Activated naive CD8-positive, alpha-beta T cell (primary cell): ENCODE data around the gene STARD10.

Experiments used
- H3K27ac Mint-ChIP-seq: one replicate; pipeline ENCODE4 v1.8.0; 2021; ENCODE audit warnings: mixed read lengths
- H3K27me3 Mint-ChIP-seq: one replicate; pipeline ENCODE4 v1.8.0; 2021; ENCODE audit warnings: mixed read lengths
- H3K36me3 Mint-ChIP-seq: one replicate; pipeline ENCODE4 v1.8.0; 2021; ENCODE audit warnings: mixed read lengths
- H3K4me1 Mint-ChIP-seq: one replicate; pipeline ENCODE4 v1.8.0; 2021; ENCODE audit warnings: low read depth, mixed read lengths
- H3K4me3 Mint-ChIP-seq: one replicate; pipeline ENCODE4 v1.8.0; 2021; ENCODE audit warnings: mild to moderate bottlenecking, mixed read lengths
- H3K9me3 Mint-ChIP-seq: one replicate; pipeline ENCODE4 v1.8.0; 2021; ENCODE audit warnings: low read depth, mixed read lengths

STARD10 gene

GRCh38 chr11:72758304-72758689, 35.5 kb downstream of the STARD10 start:
- peaks cover 7% of the 10 kb centered on the region for H3K4me1 Mint-ChIP-seq
- H3K36me3 Mint-ChIP-seq: peaks cover 8% of the 10 kb centered on the region
- no peaks in the 10 kb centered on the region for H3K27me3 Mint-ChIP-seq
- no peak overlapping the region for H3K4me3 Mint-ChIP-seq
- no peak overlapping the region for H3K27ac Mint-ChIP-seq
- no peaks in the 10 kb centered on the region for H3K9me3 Mint-ChIP-seq

DNA sequence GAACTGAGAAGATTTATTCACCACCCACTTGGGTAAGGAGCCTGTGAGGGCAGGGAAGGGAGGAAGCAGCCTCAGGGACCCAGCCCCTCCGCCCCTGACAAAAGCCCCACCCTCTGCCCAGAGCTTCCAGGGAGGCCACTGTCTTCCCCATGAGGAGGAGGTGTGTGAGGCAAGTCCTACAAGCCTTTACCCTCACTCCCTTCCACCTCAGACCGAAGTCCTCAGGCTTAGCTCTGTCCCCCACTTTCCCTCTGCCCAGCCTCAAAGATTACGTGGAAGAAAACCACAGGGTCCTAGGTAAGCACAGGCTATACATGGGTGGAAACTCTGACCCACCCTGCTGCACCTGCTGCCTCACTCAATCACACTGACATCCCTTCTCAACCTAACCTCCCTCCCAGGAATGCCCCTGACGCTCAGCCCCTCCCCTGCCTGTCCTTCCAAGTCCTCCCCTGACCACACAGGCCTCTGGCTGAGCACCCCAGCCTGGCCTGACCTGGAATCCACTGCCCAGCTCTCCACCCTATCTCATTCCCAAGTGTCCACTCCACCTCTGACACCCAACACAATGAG, 38.0 kb downstream of the STARD10 start:
- H3K4me3 Mint-ChIP-seq: no peak overlapping the region
- H3K9me3 Mint-ChIP-seq: no peaks in the 10 kb centered on the region
- H3K27me3 Mint-ChIP-seq: no peaks in the 10 kb centered on the region
- peaks cover 8% of the 10 kb centered on the region for H3K36me3 Mint-ChIP-seq
- peak overlapping the region; percentile 5 for H3K27ac Mint-ChIP-seq
- H3K4me1 Mint-ChIP-seq: peaks cover 16% of the 10 kb centered on the region

DNA sequence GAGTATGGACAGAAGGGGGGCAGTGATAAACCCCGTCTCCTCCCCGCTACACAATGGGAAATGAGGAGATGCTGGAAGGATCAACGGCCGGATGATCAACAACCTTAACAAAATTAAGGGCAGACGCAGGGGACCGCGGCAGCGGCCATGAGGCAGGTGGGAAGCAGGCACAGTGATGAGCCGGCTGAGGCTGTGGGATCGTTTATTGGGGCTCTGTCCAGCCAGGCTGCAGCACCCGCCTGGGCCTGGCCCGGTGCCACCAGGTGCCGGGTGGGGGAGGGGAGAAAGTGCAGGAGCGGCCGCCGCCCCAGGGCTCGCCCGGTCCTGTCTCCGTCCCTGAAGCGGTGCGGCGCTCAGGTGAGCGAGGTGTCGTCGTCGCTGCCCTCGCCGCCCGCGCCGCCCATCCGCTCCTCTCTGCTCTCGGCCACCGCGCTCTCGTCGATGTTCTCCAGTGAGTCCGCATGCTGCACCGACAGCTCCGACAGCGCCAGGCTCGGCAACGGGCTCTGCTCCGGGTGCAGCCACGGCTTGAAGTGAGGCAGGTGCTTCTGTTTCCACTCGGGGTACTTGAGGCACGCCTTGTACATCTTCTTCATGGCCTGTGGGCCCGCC, 39.2 kb downstream of the STARD10 start:
- no peak overlapping the region for H3K4me3 Mint-ChIP-seq
- H3K36me3 Mint-ChIP-seq: peaks cover 8% of the 10 kb centered on the region

GRCh38 chr11:72754149-72754543, 39.7 kb downstream of the STARD10 start:
- peaks cover 28% of the 10 kb centered on the region for H3K4me1 Mint-ChIP-seq
- H3K27me3 Mint-ChIP-seq: no peaks in the 10 kb centered on the region
- no peak overlapping the region for H3K4me3 Mint-ChIP-seq
- no peak overlapping the region for H3K27ac Mint-ChIP-seq
- peaks cover 8% of the 10 kb centered on the region for H3K36me3 Mint-ChIP-seq
- H3K9me3 Mint-ChIP-seq: no peaks in the 10 kb centered on the region

More for the DNA sequence above, 39.2 kb downstream of the STARD10 start:
- H3K27me3 Mint-ChIP-seq: no peaks in the 10 kb centered on the region
- H3K9me3 Mint-ChIP-seq: no peaks in the 10 kb centered on the region
- no peak overlapping the region for H3K27ac Mint-ChIP-seq
- peaks cover 24% of the 10 kb centered on the region for H3K4me1 Mint-ChIP-seq

DNA sequence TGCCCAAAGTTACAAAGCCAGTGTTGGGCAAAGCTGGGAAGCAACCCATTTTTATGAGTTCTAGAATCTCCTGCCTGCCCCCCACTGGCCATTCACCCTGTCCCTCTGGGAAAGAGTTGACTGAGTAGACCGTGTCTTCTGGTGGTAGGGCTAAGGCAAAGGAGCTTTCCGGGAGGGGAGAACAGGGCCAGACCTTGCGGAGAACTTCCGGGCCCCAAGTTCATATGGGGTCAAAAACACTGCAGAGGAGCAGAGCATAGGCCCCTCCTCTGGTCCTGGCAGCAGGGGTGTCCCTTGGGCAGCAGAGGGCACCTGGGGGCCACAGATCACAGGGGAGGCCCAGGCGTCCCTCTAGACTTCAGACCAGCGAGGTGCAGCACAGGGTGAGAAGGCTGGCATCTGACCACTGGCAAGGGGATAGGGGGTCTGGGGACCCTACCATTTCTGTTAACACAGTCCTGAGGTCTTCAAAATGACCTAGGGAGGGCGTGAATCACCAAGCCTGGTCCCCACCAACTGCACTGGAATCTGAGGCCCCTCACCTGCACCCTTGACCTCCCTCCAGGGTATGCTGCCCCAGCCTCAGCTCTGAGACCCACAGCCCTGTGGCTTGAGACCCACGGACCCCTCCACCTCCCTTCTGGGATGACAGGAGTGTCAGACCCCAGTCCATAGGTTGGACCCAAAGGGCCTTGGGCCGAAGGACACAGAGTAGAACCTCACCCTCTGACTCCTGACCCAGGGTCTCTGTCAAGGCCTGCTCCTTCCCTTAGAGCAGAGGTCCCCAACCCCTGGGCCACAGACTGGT, 40.3 kb downstream of the STARD10 start:
- no peaks in the 10 kb centered on the region for H3K9me3 Mint-ChIP-seq
- peaks cover 6% of the 10 kb centered on the region for H3K36me3 Mint-ChIP-seq
- H3K4me3 Mint-ChIP-seq: peak overlapping the region; percentile 94
- H3K27ac Mint-ChIP-seq: no peak overlapping the region
- H3K27me3 Mint-ChIP-seq: no peaks in the 10 kb centered on the region
- peaks cover 34% of the 10 kb centered on the region for H3K4me1 Mint-ChIP-seq

GRCh38 chr11:72752088-72752914, 41.5 kb downstream of the STARD10 start, which contains the start of gene ARAP1:
Gene ARAP1 (minus strand): TSS chr11:72752408. CDS start chr11:72727128, 25,280 bp downstream.
- H3K27ac Mint-ChIP-seq: peak within 1 kb of the TSS; percentile 94
- peaks cover 39% of the 10 kb centered on the region for H3K4me1 Mint-ChIP-seq

DNA sequence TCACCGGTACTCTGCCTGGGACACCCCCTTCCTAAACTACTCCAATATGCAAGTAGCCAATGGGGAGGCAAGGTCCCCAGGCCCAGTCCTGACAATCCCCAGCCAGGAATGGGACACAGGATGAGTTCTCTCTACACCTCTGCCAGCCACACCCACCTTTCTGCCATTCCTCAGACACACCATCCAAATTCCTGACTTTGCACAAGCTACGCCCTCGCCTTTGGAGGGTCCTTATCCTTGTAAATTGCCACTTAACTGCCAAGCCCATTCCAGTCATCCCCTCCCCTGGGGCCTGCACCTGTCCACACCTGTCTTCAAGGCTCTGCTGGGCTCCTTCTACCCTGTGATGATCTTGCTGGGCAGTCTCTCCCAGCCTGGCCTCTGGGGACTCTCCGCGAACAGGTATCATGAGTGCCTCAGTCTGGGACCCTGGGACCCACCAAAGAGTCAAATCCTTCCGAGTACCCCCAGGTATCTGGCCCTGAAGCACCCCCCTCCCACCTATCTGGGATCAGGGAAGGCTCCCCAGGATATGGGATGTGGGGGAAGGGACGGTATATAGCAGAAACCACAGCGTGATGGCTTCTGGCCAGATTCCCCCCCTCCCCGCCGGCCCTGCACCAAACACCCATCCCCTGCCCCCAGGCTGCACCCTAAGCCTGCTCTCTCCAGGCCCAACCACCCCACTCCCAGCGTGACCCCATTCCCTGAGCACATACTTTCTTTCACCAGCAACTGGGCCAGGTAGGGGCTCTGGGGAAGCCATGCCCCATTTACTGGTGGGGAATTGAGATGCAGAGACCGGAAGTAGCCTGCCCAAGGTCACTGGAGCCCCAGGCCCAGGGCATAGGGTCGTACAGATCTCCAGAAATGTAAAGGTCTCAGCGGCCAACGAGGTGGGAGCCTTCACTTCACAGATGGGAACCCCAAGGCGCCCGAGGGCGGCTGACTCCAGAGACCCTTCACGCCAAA, 42.4 kb downstream of the STARD10 start:
- Mint-ChIP-seq H3K4me3 (peak overlapping the region; percentile 94), H3K36me3 (no peaks in the 10 kb centered on the region), H3K27me3 (no peaks in the 10 kb centered on the region), H3K9me3 (no peaks in the 10 kb centered on the region), H3K27ac (peak overlapping the region; percentile 77), H3K4me1 (peaks cover 41% of the 10 kb centered on the region)

More at GRCh38 chr11:72752088-72752914, 41.5 kb downstream of the STARD10 start, which contains the start of gene ARAP1:
- Mint-ChIP-seq H3K4me3 (peak within 1 kb of the TSS; percentile 94), H3K9me3 (no peaks in the 10 kb centered on the region), H3K27me3 (no peaks in the 10 kb centered on the region), H3K36me3 (peaks cover 3% of the 10 kb centered on the region)

DNA sequence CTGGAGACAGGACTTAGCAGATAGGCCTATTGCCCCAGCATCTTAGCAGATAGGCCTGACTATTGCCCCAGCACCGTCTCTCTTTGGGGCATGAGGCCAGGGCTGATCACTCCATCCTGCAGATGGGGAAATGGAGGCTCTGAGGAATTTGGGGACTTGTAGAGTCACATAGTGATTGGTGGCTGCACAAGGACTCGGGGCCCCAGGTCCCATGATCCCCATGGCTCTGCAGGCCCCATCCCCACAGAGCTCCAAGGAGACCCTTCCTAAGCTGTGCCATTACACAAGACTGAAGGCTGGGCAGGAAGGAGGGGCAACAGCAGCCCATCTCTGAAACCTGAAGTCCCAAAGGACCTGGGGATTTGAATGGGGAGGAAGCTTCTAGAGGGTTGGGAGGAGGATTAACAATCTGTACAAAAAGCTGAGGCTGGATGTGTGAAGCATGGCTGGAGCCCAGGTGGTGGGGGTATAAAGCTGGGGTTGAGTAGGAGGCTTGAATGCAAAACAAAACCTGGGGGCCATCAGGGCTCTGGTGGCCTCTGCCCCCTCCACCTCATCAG, 43.2 kb downstream of the STARD10 start:
- no peaks in the 10 kb centered on the region for H3K27me3 Mint-ChIP-seq
- no peaks in the 10 kb centered on the region for H3K9me3 Mint-ChIP-seq
- peak overlapping the region; percentile 94 for H3K4me3 Mint-ChIP-seq
- peak overlapping the region; percentile 77 for H3K27ac Mint-ChIP-seq
- peaks cover 41% of the 10 kb centered on the region for H3K4me1 Mint-ChIP-seq
- H3K36me3 Mint-ChIP-seq: no peaks in the 10 kb centered on the region

- Mint-ChIP-seq H3K27ac (peak overlapping the region; percentile 50), H3K36me3 (no peaks in the 10 kb centered on the region), H3K4me1 (peaks cover 41% of the 10 kb centered on the region), H3K9me3 (no peaks in the 10 kb centered on the region), H3K4me3 (no peak overlapping the region), H3K27me3 (no peaks in the 10 kb centered on the region)
Observed at GRCh38 chr11:72750086-72750485, 43.8 kb downstream of the STARD10 start.

DNA sequence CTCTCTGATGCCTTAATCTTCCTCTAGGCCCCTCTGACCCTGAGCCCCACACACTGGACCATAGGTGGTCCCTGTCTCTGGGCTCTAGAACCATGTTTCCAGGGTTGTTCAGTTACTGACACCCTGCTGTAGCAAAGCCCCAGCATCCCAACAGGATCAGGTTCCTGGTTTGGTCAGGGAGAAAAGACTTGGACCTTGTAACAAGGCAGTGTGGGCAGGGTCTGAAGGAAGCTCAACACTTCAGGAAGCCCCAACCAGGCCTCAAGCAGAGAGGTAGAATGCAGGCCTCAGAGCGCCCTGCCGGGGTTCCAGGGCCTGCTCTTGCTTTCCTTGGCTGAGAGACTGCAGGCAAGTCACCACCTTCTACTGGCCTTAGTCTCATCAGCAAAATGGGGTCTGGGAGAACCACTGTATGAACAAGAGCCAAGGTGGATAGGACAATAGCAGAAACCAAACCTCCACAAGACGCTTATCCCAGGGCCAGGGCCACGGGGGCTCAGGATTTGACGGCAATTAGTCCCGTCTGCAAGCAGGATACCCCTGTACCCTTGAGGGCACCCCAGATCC, 46.5 kb downstream of the STARD10 start:
- peaks cover 50% of the 10 kb centered on the region for H3K4me1 Mint-ChIP-seq
- no peak overlapping the region for H3K4me3 Mint-ChIP-seq
- no peaks in the 10 kb centered on the region for H3K36me3 Mint-ChIP-seq
- no peaks in the 10 kb centered on the region for H3K9me3 Mint-ChIP-seq
- no peaks in the 10 kb centered on the region for H3K27me3 Mint-ChIP-seq
- H3K27ac Mint-ChIP-seq: no peak overlapping the region

- no peaks in the 10 kb centered on the region for H3K27me3 Mint-ChIP-seq
- no peaks in the 10 kb centered on the region for H3K9me3 Mint-ChIP-seq
- no peak overlapping the region for H3K4me3 Mint-ChIP-seq
- H3K36me3 Mint-ChIP-seq: no peaks in the 10 kb centered on the region
- peaks cover 55% of the 10 kb centered on the region for H3K4me1 Mint-ChIP-seq
- H3K27ac Mint-ChIP-seq: no peak overlapping the region
Observed at GRCh38 chr11:72746821-72747220, 47.0 kb downstream of the STARD10 start.

- no peaks in the 10 kb centered on the region for H3K9me3 Mint-ChIP-seq
- H3K4me1 Mint-ChIP-seq: peaks cover 59% of the 10 kb centered on the region
- no peaks in the 10 kb centered on the region for H3K27me3 Mint-ChIP-seq
- H3K4me3 Mint-ChIP-seq: no peak overlapping the region
- H3K36me3 Mint-ChIP-seq: no peaks in the 10 kb centered on the region
- no peak overlapping the region for H3K27ac Mint-ChIP-seq
Observed at GRCh38 chr11:72745925-72746550, 47.8 kb downstream of the STARD10 start.

GRCh38 chr11:72745511-72745910, 48.3 kb downstream of the STARD10 start:
- Mint-ChIP-seq H3K4me3 (no peak overlapping the region), H3K4me1 (peaks cover 59% of the 10 kb centered on the region), H3K27ac (no peak overlapping the region), H3K27me3 (no peaks in the 10 kb centered on the region), H3K36me3 (no peaks in the 10 kb centered on the region), H3K9me3 (no peaks in the 10 kb centered on the region)
